Measurements from ENCODE around the gene ANKRD40CL. TPM values are rescaled to one million over a fixed set of nuclear protein-coding genes. Genes with fewer than 3 reads are reported as not detected.

ANKRD40CL gene
- polyA plus RNA-seq, 1 of the 3 experiments (the other 2 are of a cell fraction), result not detected

GRCh38 chr17:50745631-50746030, 21.7 kb downstream of the ANKRD40CL start:
- Histone ChIP-seq H3K9me2 (no peaks in the 10 kb centered on the region), H3K4me1 (ENCODE audit: control insufficient read depth in 1 of 2, insufficient read depth in 2 of 2, low read depth in 1 of 2, low read length in 1 of 2) (no peaks in the 10 kb centered on the region; a peak in 2 of 4 replicates), H3K9me3 (no peaks in the 10 kb centered on the region), H3K27me3 (ENCODE audit: insufficient read depth) (no peaks in the 10 kb centered on the region), H3K9ac (no peak overlapping the region), H3K4me3 (ENCODE audit: low read depth in 2 of 2, low read length in 1 of 2) (no peak overlapping the region), H3K36me3 (replicated peaks in 1 of 2; ENCODE audit: control insufficient read depth in 1 of 2, insufficient read depth in 2 of 2, low read length in 1 of 2) (peaks cover 90 to 100% of the 10 kb centered on the region in 2 experiments), H4K20me1 (ENCODE audit: insufficient read depth) (peaks cover 12% of the 10 kb centered on the region), H3K79me2 (ENCODE audit: insufficient read depth) (peaks cover 71% of the 10 kb centered on the region), H2AFZ (ENCODE audit: low read depth) (no peak overlapping the region), H3K27ac (ENCODE audit: low read depth in 2 of 2, low read length in 1 of 2) (no peak overlapping the region), H3F3A (replicated peaks; ENCODE audit: insufficient read depth) (peaks cover 28% of the 10 kb centered on the region), H3K4me2 (no peak overlapping the region)
- no peak for TF ChIP-seq CHD2 (IDR thresholded peaks at IDR 0.05; ENCODE audit: low read length, partially characterized antibody)
- TF ChIP-seq, protein P1, sequence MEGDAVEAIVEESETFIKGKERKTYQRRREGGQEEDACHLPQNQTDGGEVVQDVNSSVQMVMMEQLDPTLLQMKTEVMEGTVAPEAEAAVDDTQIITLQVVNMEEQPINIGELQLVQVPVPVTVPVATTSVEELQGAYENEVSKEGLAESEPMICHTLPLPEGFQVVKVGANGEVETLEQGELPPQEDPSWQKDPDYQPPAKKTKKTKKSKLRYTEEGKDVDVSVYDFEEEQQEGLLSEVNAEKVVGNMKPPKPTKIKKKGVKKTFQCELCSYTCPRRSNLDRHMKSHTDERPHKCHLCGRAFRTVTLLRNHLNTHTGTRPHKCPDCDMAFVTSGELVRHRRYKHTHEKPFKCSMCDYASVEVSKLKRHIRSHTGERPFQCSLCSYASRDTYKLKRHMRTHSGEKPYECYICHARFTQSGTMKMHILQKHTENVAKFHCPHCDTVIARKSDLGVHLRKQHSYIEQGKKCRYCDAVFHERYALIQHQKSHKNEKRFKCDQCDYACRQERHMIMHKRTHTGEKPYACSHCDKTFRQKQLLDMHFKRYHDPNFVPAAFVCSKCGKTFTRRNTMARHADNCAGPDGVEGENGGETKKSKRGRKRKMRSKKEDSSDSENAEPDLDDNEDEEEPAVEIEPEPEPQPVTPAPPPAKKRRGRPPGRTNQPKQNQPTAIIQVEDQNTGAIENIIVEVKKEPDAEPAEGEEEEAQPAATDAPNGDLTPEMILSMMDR (IDR thresholded peaks at IDR 0.05), result no peak
- TF ChIP-seq FOXJ3 (CRISPR knock-in tag; IDR thresholded peaks at IDR 0.05), result no peak
- TF ChIP-seq, protein P2, sequence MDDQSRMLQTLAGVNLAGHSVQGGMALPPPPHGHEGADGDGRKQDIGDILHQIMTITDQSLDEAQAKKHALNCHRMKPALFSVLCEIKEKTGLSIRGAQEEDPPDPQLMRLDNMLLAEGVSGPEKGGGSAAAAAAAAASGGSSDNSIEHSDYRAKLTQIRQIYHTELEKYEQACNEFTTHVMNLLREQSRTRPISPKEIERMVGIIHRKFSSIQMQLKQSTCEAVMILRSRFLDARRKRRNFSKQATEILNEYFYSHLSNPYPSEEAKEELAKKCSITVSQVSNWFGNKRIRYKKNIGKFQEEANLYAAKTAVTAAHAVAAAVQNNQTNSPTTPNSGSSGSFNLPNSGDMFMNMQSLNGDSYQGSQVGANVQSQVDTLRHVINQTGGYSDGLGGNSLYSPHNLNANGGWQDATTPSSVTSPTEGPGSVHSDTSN (IDR thresholded peaks at IDR 0.05), result no peak
- TF ChIP-seq YY1 (IDR thresholded peaks at IDR 0.05; ENCODE audit: low read depth), result no peak
- no peak for TF ChIP-seq RAD21 (IDR thresholded peaks at IDR 0.05; ENCODE audit: low read length)
- TF ChIP-seq TAF1 (IDR thresholded peaks at IDR 0.05; ENCODE audit: borderline replicate concordance, low read depth, low read length), result no peak
- TF ChIP-seq IRF3 (IDR thresholded peaks at IDR 0.05; ENCODE audit: low read depth, low read length), result no peak
- no peak for TF ChIP-seq ELF1 (IDR thresholded peaks at IDR 0.05)
- TF ChIP-seq REST (IDR thresholded peaks at IDR 0.05; ENCODE audit: low read depth, low read length), result no peak
- no peak for TF ChIP-seq TCF12 (IDR thresholded peaks at IDR 0.05)
- no peak for TF ChIP-seq EZH2phosphoT487 (IDR thresholded peaks at IDR 0.05; ENCODE audit: borderline replicate concordance, low read depth)
- TF ChIP-seq MAX (IDR thresholded peaks at IDR 0.05; ENCODE audit: low read depth), result no peak
- no peak for TF ChIP-seq GATA2 (CRISPR knock-in tag; IDR thresholded peaks at IDR 0.05)
- TF ChIP-seq FOXM1 (IDR thresholded peaks at IDR 0.05; ENCODE audit: low read depth), result no peak
- no peak for TF ChIP-seq SIN3A (IDR thresholded peaks at IDR 0.05; ENCODE audit: borderline replicate concordance, low read depth, low read length)
- TF ChIP-seq JUND (IDR thresholded peaks at IDR 0.05), result no peak
- no peak for TF ChIP-seq SMC3 (IDR thresholded peaks at IDR 0.05; ENCODE audit: low read depth, low read length)
- ChIA-PET POLR2A (no interaction called here), CTCF (interaction anchor here (2.0 kb wide), 1 partner anchor 38 kb away, joined by 7 read pairs; no protein-coding TSS in a partner anchor)
- no peak for DNase-seq
- WGBS (ENCODE audit: low lambda C conversion rate), result 94% methylated on average over 12 of the region's 12 CpGs
